Stimulated activated naive B cell treated with anti-CD40 and anti-IgM and Interleukin-4, amounts not matched to agents 10 μg/mL and 1 μg/mL and 100 μg/mL, for 72 hours (primary cell): ENCODE measurements around the gene ZXDC.

Source experiments
- ATAC-seq, 2 donors: fragments of 150-1000 bp; cut with Tn5 transposase; replicated peaks; 2 replicates each; pipeline ENCODE4 v1.10.0; 2021; ENCODE audit warnings: moderate library complexity in 1 of 2
- DNase-seq: peaks from one replicate; pipeline ENCODE4 v3.0.0; 2021
- H3K27ac Mint-ChIP-seq: one replicate; pipeline ENCODE4 v1.8.0; 2022; ENCODE audit warnings: mild to moderate bottlenecking, mixed read lengths
- H3K27me3 Mint-ChIP-seq, 2 donors: one replicate each; pipeline ENCODE4 v1.8.0; 2022; ENCODE audit warnings: mixed read lengths in 2 of 2
- H3K36me3 Mint-ChIP-seq, 2 donors: one replicate each; pipeline ENCODE4 v1.8.0; 2022; ENCODE audit warnings: mixed read lengths in 2 of 2, mild to moderate bottlenecking in 1 of 2
- H3K4me1 Mint-ChIP-seq, 2 donors: one replicate each; pipeline ENCODE4 v1.8.0; 2022; ENCODE audit warnings: mixed read lengths in 2 of 2, mild to moderate bottlenecking in 1 of 2
- H3K4me3 Mint-ChIP-seq, 2 donors: one replicate each; pipeline ENCODE4 v1.8.0; 2022; ENCODE audit warnings: mild to moderate bottlenecking in 2 of 2, mixed read lengths in 2 of 2, moderate library complexity in 1 of 2
- H3K9me3 Mint-ChIP-seq, 2 donors: one replicate each; pipeline ENCODE4 v1.8.0; 2022; ENCODE audit warnings: mixed read lengths in 2 of 2, mild to moderate bottlenecking in 1 of 2

Gene ZXDC

DNA sequence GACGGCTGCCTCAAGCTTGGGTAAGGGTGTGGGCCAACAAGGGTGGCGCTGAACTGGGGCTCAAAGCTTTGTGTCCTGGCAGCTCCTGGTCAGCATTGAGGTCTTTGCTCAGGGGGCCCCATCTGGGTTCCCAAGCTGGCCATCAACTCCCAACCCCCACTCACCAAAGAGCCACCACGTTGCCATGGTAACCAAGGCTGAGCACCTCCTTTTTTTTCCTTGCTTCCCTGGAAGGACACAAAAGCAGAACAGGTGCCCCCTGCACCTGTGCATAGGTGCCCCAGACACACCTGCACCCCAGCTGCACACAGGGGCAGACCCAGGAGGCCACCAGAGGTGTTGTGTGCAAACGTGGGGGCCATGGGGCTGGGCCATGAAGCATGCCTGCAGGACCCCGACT lies 25.4 kb upstream of the ZXDC start:
- Mint-ChIP-seq H3K9me3 (no peaks in the 10 kb centered on the region), H3K4me3 (no peak overlapping the region), H3K27me3 (peaks cover 10 to 14% of the 10 kb centered on the region in 2 donors), H3K36me3 (no peaks in the 10 kb centered on the region), H3K27ac (no peak overlapping the region), H3K4me1 (peaks cover 0 to 10% of the 10 kb centered on the region in 2 donors)
- DNase-seq = no peak
- no peak for ATAC-seq

DNA sequence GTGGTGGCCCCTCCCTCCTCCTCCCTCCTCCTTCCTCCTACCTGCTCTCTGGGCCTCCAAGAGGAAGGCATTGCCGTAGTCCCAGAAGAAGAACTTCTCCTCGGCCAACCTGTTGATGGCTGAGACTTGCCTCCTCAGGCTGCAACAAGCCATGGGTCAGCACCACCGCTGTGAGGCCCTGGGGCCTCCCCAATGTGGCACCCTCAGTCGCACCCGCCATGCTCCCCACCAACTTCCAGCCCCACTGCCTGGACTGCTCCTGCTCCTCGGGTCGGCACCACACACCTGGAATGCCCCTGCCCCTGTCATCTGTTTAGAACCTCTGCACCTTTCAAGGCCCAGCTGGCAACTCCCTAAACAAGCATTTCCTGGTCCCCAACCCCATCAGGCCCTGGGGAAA lies 24.3 kb upstream of the ZXDC start:
- H3K9me3 Mint-ChIP-seq = no peaks in the 10 kb centered on the region
- H3K27ac Mint-ChIP-seq = no peak overlapping the region
- H3K36me3 Mint-ChIP-seq = no peaks in the 10 kb centered on the region
- DNase-seq (no peak), ATAC-seq (no peak)
- peaks cover 5 to 8% of the 10 kb centered on the region in 2 donors for H3K27me3 Mint-ChIP-seq
- H3K4me1 Mint-ChIP-seq = peaks cover 0 to 10% of the 10 kb centered on the region in 2 donors
- no peak overlapping the region for H3K4me3 Mint-ChIP-seq

DNA sequence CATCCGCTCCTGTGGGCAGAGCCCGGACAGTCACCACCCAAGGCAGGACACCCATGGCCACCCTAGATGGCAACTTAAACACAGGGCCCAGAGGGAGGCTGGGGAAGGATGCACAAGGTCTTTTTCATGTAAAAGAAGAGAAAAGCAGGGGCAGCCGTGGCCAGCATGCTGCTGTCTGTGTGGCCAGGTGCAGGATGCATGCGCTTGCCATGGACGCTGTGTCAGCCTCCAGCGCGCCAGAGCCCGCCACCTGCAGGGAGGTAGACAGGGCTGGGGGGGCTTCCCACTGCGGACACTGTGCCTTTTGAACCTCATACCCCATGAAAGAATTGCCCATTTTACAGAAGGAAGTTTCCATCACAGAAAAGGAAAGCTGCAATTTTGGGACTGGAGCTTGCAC lies 23.7 kb upstream of the ZXDC start:
- no peaks in the 10 kb centered on the region for H3K9me3 Mint-ChIP-seq
- H3K4me3 Mint-ChIP-seq = no peak overlapping the region
- peaks cover 0 to 6% of the 10 kb centered on the region in 2 donors for H3K27me3 Mint-ChIP-seq
- peaks cover 0 to 10% of the 10 kb centered on the region in 2 donors for H3K4me1 Mint-ChIP-seq
- H3K36me3 Mint-ChIP-seq = no peaks in the 10 kb centered on the region
- DNase-seq (no peak), ATAC-seq (no peak)
- no peak overlapping the region for H3K27ac Mint-ChIP-seq

DNA sequence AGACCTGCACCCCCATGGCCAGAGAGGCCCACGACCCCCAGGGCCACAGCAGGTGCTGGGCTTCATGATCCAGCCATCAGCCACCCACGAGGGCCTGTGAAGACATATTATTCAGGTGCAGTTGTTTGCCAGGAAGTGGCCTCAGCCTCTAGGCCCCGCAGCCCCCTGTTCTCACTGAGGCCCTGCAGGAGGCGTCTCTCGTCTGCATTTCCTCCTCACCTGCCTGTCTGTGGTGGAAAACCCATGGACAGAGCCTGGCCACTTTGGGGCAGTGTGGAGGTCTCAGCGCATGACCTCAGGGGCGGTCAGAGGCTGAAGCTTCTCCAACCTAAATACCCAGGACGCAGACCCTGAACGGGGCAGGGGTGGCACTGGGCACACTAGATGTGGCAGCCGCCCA lies 23.2 kb upstream of the ZXDC start:
- Mint-ChIP-seq H3K9me3 (no peaks in the 10 kb centered on the region), H3K4me3 (no peak overlapping the region), H3K36me3 (no peaks in the 10 kb centered on the region), H3K4me1 (peaks cover 0 to 10% of the 10 kb centered on the region in 2 donors), H3K27me3 (peaks cover 0 to 6% of the 10 kb centered on the region in 2 donors), H3K27ac (no peak overlapping the region)
- no peak for ATAC-seq
- no peak for DNase-seq

DNA sequence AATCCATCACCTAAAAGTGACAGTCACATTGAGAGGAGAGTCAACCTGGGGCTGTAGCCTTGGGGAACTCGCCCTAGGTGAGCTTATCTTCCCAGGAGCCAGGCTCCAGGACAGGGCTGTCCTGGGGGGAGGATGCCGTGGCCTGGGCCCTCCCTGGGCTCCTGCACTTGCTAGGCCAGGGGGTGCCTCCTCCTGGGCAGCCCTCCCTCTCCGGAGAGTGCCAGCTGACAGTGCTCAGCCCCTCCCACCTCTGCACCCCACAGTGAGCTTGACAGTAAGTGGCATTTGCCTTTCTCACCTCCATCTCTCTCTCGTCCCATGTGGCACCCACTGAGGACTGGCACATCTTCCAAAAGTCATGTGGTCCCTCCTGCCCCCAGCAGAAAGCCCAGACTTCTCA lies 22.8 kb upstream of the ZXDC start:
- Mint-ChIP-seq H3K4me1 (peaks cover 0 to 10% of the 10 kb centered on the region in 2 donors), H3K27me3 (peaks cover 0 to 6% of the 10 kb centered on the region in 2 donors), H3K9me3 (no peaks in the 10 kb centered on the region), H3K36me3 (no peaks in the 10 kb centered on the region), H3K27ac (no peak overlapping the region), H3K4me3 (no peak overlapping the region)
- ATAC-seq (no peak), DNase-seq (no peak)

DNA sequence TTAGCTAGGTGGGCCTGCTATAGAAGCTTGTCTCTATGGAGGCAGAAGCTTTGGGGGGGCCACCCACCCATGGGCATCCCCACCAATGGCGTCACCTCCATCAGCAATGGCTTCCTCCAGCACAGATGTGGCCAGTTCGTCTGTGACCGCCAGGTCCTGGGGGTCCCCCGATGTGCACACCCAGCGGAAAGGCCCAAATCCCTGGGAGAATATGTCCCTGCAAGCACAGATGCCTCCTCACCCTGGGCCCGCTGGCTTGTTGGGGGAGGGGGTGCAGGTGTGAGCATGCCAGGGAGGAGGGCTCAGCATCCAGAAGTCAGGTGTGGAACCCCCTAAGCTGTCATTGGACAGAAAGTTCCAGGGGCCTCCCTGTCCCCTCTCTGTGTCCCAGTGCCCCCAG lies 22.3 kb upstream of the ZXDC start:
- H3K27ac Mint-ChIP-seq = no peak overlapping the region

DNA sequence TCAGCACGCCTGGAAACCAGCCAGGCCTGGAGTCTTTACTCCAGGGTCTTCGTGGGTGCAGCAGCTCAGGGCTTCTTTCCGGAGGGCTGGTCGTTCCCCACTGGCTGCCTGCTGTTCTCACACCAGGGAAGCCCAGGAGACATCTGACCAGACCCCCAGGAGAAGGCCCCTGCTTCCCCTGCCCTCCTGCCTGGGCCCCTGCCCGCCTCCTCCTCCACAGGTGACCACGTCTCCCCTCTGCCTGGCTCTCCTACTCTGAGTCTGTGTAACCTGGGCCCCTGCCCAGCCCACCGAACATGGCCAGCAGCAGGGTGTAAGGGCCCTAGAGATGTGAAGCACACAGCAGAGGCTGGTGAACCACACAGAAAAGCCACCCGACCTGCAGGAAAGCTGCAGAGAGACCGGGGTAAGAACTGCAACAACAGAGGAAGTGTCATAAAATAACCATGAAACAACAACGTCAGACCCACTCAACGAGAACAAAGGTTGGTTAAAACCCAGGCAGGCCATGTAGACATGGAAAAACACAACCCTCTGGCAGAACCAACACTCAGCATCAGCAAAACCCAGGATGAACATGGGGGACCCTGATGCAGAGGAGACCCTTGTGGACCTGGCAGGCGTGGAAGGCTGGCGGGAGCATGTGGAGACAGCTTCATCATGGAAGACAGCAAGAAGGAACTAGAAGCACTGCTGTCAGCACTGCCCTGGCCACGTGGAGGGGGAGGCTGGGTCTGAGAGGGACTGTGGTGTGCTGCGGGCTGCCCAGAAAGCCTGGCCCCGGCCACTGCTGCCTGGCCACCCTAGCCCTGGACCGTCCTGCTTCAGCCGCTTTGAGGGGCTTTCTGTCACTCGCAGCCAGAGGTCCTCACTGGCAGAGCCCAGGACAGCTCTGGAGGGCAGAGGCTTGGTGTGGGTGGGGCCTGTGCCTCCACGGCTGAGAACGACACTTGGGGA lies 21.5 kb upstream of the ZXDC start:
- H3K27ac Mint-ChIP-seq = no peak overlapping the region
- no peaks in the 10 kb centered on the region for H3K36me3 Mint-ChIP-seq
- no peak overlapping the region for H3K4me3 Mint-ChIP-seq
- H3K9me3 Mint-ChIP-seq = no peaks in the 10 kb centered on the region
- DNase-seq = no peak
- peaks cover 0 to 10% of the 10 kb centered on the region in 2 donors for H3K4me1 Mint-ChIP-seq
- no peak for ATAC-seq
- peaks cover 0 to 6% of the 10 kb centered on the region in 2 donors for H3K27me3 Mint-ChIP-seq

More for the DNA sequence above, 22.3 kb upstream of the ZXDC start:
- DNase-seq = no peak
- H3K4me1 Mint-ChIP-seq = peaks cover 0 to 10% of the 10 kb centered on the region in 2 donors
- no peak for ATAC-seq
- peaks cover 0 to 6% of the 10 kb centered on the region in 2 donors for H3K27me3 Mint-ChIP-seq
- H3K36me3 Mint-ChIP-seq = no peaks in the 10 kb centered on the region
- H3K9me3 Mint-ChIP-seq = no peaks in the 10 kb centered on the region
- no peak overlapping the region for H3K4me3 Mint-ChIP-seq

DNA sequence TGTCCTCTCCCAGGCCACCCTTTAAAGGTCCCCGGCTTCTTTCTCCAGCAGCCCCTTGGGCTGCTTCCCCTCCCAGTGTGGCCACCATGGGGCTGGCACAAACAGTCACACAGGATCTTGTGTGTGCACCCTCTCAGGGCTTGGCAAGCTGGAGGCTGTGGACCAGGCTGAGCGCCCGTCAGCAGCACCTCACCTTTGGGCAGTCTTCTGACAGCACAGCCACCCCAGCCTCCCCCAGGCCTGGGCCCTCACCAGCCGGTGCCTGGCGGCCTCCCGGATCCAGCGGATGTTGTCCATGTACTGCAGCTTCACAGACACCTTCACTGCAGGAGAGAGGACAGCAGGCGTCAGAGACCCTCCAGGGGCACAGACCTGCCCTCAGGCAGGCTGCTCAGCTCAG lies 20.1 kb upstream of the ZXDC start:
- ATAC-seq (no peak), DNase-seq (no peak)
- no peak overlapping the region for H3K27ac Mint-ChIP-seq
- H3K4me1 Mint-ChIP-seq = peaks cover 0 to 7% of the 10 kb centered on the region in 2 donors
- H3K36me3 Mint-ChIP-seq = no peaks in the 10 kb centered on the region
- H3K4me3 Mint-ChIP-seq = no peak overlapping the region
- no peaks in the 10 kb centered on the region for H3K9me3 Mint-ChIP-seq
- H3K27me3 Mint-ChIP-seq = peaks cover 0 to 6% of the 10 kb centered on the region in 2 donors

DNA sequence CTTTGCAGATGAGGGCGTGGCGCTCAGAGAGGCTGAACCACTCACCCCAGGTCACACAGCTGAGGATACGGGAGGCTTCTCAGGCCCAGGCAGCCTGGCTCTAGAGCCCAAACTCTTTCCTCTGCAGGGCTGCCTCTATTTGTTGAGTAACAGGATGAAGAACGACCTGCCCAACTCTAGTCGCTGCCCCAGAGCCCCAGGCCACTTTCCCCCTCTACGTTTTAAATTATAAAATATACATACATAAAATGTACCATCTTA lies 19.2 kb upstream of the ZXDC start:
- Mint-ChIP-seq H3K36me3 (no peaks in the 10 kb centered on the region), H3K9me3 (no peaks in the 10 kb centered on the region), H3K27me3 (peaks cover 0 to 6% of the 10 kb centered on the region in 2 donors)

DNA sequence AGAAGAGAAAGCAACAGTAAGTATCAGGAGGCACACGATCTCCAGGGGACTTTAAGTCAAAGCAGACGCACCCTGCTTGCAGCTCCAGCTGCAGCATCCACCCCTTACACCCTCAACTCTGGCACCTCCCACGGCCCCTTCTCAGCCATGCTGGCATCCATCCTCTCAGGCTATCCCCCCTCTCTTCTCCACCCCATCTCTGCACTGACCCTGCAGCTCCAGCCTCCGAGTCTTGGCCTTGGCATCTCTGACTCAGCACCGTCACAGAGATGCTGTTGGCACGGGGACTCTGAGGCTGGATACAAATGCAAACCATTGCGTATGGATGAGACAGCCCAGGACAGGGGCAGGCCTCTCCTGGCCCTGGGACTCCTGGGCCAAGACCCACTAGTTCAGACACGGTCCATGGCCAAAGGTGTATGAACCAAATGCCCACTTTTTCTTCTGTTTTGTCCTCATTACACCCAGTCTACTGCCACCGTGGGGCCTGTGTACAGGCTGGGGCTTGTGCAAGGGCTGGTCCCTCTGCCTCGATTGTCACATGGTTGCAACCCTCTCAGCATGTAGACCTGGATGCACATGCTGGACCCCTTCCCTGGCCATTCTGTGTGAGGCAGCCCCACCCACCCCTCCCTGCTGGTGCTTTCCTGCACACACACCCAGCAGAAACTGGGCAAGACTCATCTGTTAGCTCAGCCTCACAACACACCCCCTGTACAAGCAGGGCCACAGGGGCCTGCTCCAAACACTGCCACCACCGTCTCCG lies 18.7 kb upstream of the ZXDC start:
- H3K9me3 Mint-ChIP-seq = no peaks in the 10 kb centered on the region
- DNase-seq (no peak), ATAC-seq (no peak)
- H3K4me1 Mint-ChIP-seq = peaks cover 0 to 7% of the 10 kb centered on the region in 2 donors
- H3K27me3 Mint-ChIP-seq = peaks cover 0 to 6% of the 10 kb centered on the region in 2 donors
- no peak overlapping the region for H3K4me3 Mint-ChIP-seq
- H3K36me3 Mint-ChIP-seq = no peaks in the 10 kb centered on the region
- H3K27ac Mint-ChIP-seq = no peak overlapping the region

More for the DNA sequence above, 19.2 kb upstream of the ZXDC start:
- DNase-seq (no peak), ATAC-seq (no peak)
- H3K27ac Mint-ChIP-seq = no peak overlapping the region
- H3K4me3 Mint-ChIP-seq = no peak overlapping the region
- peaks cover 0 to 7% of the 10 kb centered on the region in 2 donors for H3K4me1 Mint-ChIP-seq

DNA sequence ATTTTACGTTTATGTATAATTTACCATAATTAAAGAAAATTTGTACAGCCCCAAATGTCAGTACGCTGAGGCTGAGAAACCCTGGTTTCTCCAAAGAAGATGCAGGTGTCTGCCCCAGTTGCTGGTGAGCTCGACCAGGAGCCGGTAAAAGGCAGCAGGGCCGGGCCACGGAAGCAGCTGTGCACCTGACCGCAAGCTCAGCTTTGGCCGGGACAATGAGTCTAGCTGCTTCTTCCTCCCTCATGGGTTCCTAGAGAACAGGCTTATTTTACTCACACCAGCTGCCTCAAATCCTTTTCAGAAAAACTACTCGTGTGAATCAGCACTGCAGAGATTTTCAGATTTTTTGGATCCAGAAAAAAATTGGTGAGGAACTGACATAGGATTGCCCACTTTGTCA lies 18.0 kb upstream of the ZXDC start:
- Mint-ChIP-seq H3K27me3 (peaks cover 0 to 6% of the 10 kb centered on the region in 2 donors), H3K27ac (no peak overlapping the region), H3K36me3 (no peaks in the 10 kb centered on the region), H3K4me3 (no peak overlapping the region), H3K9me3 (no peaks in the 10 kb centered on the region), H3K4me1 (peaks cover 0 to 6% of the 10 kb centered on the region in 2 donors)
- no peak for ATAC-seq
- no peak for DNase-seq

DNA sequence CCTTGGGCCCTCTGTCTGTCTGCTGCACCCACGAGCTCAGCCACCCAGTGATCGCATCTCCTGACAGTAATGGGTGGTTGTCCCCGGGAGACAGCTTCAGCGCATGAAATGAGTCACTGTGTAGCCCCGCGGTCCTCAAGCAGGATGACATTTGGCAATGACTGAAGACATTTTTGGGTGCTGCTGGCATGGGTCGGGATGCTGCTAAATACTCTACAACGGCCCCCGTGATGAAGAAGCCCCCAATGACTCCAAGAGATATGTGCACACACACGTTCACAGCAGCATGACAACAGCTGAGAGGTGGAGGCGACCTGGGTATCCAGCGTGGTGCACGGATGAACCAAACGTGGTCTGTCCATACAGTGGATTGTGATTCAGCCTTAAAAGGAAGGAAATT lies 17.4 kb upstream of the ZXDC start:
- H3K36me3 Mint-ChIP-seq = no peaks in the 10 kb centered on the region
- no peak overlapping the region for H3K27ac Mint-ChIP-seq
- ATAC-seq (peak in 1 of 2 donors; percentile 50), DNase-seq (no peak)
- no peak overlapping the region for H3K4me3 Mint-ChIP-seq
- peaks cover 0 to 6% of the 10 kb centered on the region in 2 donors for H3K27me3 Mint-ChIP-seq
- peaks cover 0 to 4% of the 10 kb centered on the region in 2 donors for H3K4me1 Mint-ChIP-seq
- H3K9me3 Mint-ChIP-seq = no peaks in the 10 kb centered on the region

DNA sequence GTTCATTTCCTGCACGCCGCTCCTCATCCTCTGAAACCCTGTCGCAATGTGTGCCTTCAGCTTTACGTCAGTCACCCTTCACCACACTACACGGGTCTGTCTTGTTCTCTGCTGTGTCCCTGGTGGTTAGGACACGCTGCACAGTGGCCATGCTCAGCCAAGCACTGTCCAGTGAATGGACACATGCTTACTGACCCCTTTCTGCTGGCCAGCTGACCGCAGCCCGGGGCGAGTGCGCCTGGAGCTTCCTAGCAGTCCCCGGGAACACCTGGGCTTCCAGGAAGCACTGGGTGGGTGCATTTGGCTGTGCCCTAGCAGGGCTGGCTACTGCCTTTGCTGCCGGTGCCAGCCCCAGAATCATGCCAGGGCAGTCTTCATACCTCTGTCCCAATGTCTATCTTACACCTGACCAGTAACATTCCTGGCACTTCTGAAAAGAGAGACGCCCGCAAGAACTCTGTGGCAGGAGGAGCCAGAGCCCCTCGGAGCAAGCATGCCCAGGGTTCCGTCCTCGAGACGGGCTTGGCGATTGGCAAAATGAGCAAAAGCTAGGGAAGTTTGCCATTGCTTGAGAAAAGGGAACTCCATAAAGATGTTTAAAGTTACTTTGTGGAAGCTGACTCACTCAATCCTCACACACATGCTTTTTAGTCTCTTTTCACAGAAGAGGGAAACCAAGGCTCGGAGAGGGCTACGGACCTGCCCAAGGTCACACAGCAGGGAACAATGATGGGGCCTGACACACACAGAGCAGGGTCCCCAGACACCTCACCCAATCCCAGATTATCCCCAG lies 15.7 kb upstream of the ZXDC start:
- no peak for ATAC-seq
- Mint-ChIP-seq H3K4me1 (peaks cover 5 to 6% of the 10 kb centered on the region in 2 donors), H3K36me3 (no peaks in the 10 kb centered on the region), H3K27ac (no peak overlapping the region), H3K27me3 (no peaks in the 10 kb centered on the region), H3K4me3 (no peak overlapping the region), H3K9me3 (no peaks in the 10 kb centered on the region)
- no peak for DNase-seq

DNA sequence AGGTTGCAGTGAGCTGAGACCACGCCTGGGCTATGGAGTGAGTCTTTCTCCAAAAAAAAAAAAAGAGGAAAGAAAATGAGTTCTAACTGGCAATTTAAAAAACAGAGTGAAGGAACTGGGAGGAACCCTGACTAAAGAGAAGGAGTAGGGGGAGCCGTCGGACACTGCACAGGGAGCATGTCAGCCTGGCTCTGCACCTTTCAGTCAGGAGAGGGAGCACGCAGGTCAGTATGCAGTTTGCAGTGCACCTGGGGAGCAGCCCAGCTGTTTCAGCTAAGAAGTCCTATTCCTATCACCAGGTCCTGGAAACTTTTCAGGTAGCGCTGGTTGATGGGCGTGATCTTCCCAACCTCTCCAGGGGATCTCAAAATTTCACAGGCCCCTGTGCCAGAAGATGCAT lies 14.9 kb upstream of the ZXDC start:
- Mint-ChIP-seq H3K27me3 (no peaks in the 10 kb centered on the region), H3K27ac (no peak overlapping the region), H3K36me3 (no peaks in the 10 kb centered on the region), H3K4me1 (peaks cover 6 to 8% of the 10 kb centered on the region in 2 donors), H3K9me3 (no peaks in the 10 kb centered on the region), H3K4me3 (no peak overlapping the region)
- DNase-seq (no peak), ATAC-seq (no peak)
